Mucosa of stomach (tissue), 1 donor: ENCODE results near the gene ARPC4.
"Not testable (repeated sequence)": the region's sequence is repeated elsewhere in the genome, so short reads cannot be mapped to it uniquely, and the experiment has no call there.

Source experiments
- H3K27me3 ChIP-seq: one replicate; pipeline ENCODE4 v1.7.0; 2013; ENCODE audit warnings: mild to moderate bottlenecking, low read length; ENCODE audit not compliant: control insufficient read depth, insufficient read depth
- H3K36me3 ChIP-seq: one replicate; pipeline ENCODE4 v1.7.0; 2013; ENCODE audit warnings: low read length; ENCODE audit not compliant: control insufficient read depth, insufficient read depth
- H3K4me1 ChIP-seq: one replicate; pipeline ENCODE4 v1.7.0; 2013; ENCODE audit warnings: mild to moderate bottlenecking, low read length; ENCODE audit not compliant: control insufficient read depth, insufficient read depth
- H3K4me3 ChIP-seq: one replicate; pipeline ENCODE4 v1.7.0; 2013; ENCODE audit warnings: low read length
- H3K9ac ChIP-seq: one replicate; pipeline ENCODE4 v1.7.0; 2013; ENCODE audit warnings: mild to moderate bottlenecking, low read length, moderate library complexity
- H3K9me3 ChIP-seq: one replicate; pipeline ENCODE4 v1.7.0; 2013; ENCODE audit warnings: mild to moderate bottlenecking, low read length, moderate library complexity; ENCODE audit not compliant: control insufficient read depth
- donor health status: Pancreatic carcinoma.

The ARPC4 gene

DNA sequence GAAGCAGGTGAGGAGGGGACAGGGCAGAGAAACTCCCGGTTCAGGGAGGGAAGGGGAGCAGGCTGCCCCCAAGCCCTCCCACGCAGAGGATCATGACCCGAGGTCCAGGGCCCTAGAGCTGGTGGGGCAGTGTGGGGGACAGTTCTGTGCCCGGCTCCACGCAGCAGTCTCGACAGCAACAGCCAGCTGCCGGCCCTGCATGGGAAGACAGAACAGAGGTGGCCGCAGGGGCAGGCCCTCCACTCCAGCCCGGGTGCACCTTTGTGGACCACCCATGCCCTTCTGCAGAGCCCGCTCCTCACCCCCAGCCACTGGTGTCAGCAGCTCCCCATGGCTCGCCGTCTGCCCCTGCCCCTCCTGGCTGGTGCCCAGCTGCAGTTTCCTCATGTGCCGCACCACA is 35.5 kb upstream of the ARPC4 start:
- no peaks in the 10 kb centered on the region for H3K27me3 ChIP-seq
- H3K9ac ChIP-seq, result no peak overlapping the region
- no peak overlapping the region for H3K4me3 ChIP-seq
- peaks cover 5% of the 10 kb centered on the region for H3K4me1 ChIP-seq
- H3K9me3 ChIP-seq, result no peaks in the 10 kb centered on the region
- peaks cover 3% of the 10 kb centered on the region for H3K36me3 ChIP-seq

DNA sequence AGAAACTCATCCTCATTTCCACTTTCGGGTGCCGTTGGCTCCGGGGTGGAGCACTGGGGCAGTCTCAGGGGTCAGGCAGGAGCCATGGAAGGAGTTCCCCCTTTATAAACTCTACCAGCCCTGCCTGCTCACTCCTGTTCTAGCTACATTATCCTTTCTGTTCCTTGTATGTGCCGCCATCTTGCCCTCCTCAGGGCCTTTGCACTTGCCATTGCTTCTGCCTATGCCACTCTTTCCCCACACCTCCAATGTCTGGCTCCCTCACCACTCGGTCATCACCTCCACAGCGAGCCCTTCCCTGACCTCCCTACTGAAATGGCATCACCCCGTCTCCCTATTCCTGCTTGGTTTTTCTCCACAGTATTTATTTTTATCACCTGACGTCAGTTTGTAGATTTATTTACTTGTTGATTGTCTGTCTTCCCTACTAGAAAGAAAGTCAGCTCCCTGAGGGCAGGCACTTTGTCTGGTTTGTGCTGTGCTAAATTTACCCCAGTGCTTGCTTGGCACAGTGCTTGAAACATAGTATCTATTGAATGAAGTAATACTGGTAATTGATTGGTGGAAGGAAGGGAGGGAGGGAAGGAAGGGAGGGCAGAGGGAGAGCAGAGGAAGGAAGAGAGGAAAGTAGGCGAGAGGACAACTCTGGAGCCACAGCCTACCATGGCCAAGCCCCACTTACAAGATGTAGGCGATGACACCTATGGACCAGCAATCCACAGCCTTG is 31.9 kb upstream of the ARPC4 start:
- peaks cover 3% of the 10 kb centered on the region for H3K36me3 ChIP-seq
- H3K9ac ChIP-seq, result no peak overlapping the region
- no peak overlapping the region for H3K4me3 ChIP-seq
- H3K4me1 ChIP-seq, result no peaks in the 10 kb centered on the region
- no peaks in the 10 kb centered on the region for H3K27me3 ChIP-seq
- no peaks in the 10 kb centered on the region for H3K9me3 ChIP-seq

DNA sequence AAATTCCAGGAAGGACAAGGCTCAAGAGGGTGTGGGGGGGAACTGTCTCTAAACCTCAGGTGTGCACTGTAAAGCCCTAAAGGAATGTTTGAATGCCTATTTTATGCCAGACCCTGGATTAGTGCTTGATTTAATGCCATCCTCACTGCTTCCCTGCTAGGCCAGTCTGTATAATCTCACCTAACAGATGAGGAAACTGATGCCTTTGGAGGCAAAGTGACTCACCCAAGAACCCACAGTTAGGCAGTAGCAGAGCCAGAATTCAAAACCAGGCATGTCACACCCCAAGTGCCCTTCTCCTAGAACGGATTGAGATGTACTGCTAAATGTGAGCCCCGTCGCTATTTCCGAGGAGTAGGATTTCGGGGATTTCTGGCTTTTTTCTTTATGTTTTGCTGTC is 31.0 kb upstream of the ARPC4 start:
- Histone ChIP-seq H3K27me3 (no peaks in the 10 kb centered on the region), H3K9me3 (no peaks in the 10 kb centered on the region), H3K36me3 (peaks cover 3% of the 10 kb centered on the region), H3K9ac (no peak overlapping the region), H3K4me1 (peaks cover 1% of the 10 kb centered on the region), H3K4me3 (no peak overlapping the region)

DNA sequence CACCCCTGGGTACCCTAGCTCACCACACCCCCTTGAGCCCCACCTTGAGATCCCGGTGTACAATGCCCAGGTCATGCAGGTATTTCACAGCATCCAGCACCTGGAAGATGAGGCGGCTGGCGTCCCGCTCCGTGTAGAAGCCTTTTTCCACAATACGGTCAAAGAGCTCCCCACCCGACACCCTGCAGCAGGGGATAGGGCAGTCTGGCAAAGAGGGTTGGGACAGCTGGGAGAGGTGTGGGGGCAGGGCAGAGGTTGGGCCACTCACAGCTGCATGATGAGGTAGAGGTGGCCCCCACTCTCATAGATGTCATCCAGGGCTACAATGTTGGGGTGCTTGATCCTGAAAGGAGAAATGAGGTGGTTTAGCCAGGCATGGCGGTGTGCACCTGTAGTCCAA is 30.0 kb upstream of the ARPC4 start:
- Histone ChIP-seq H3K27me3 (no peaks in the 10 kb centered on the region), H3K9ac (no peak overlapping the region), H3K36me3 (peaks cover 3% of the 10 kb centered on the region), H3K9me3 (no peaks in the 10 kb centered on the region), H3K4me1 (peaks cover 9% of the 10 kb centered on the region), H3K4me3 (no peak overlapping the region)

DNA sequence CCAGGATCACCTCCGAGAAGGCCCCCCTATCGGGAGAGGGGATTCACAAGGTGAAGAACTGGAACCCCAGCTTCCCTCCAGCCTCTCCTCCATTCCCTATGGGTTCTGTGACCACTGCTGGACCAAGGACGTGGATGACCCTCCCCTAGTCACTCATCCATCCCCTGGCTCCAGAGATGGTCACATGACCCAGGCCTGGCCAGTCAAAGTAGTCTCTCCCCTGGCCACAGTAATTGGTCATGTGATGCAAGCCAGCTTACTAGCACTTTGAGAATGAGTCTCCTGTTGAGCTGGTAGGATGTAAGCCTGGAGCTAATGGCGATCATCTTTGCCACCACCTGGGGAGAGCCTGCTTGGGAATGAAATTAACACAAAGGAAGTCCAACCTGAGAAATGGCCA is 27.0 kb upstream of the ARPC4 start:
- H3K9me3 ChIP-seq, result no peaks in the 10 kb centered on the region
- H3K36me3 ChIP-seq, result no peaks in the 10 kb centered on the region
- no peak overlapping the region for H3K4me3 ChIP-seq
- H3K4me1 ChIP-seq, result peaks cover 36% of the 10 kb centered on the region
- H3K9ac ChIP-seq, result no peak overlapping the region
- no peaks in the 10 kb centered on the region for H3K27me3 ChIP-seq

DNA sequence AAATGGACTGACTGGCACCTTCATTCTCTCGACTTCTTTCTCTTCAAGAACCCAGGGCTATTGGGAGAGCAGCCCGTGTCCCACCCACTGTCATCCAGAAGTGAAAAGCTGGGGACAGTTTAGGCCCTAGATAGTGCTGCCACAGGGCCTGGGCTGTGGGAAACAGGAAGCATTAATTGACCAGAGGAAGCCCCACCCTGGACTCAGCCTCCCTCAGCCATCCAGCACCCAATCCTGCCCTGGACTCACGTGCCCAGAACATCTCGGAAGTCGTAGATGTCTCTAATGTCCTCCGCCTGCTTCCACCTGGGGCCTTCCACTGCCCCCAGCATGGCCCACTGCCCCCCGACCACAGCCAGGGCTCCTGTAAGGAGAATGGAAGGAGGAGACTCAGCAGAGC is 25.5 kb upstream of the ARPC4 start:
- peaks cover 36% of the 10 kb centered on the region for H3K4me1 ChIP-seq
- H3K4me3 ChIP-seq, result no peak overlapping the region
- H3K9ac ChIP-seq, result no peak overlapping the region
- no peaks in the 10 kb centered on the region for H3K27me3 ChIP-seq
- H3K36me3 ChIP-seq, result no peaks in the 10 kb centered on the region
- H3K9me3 ChIP-seq, result no peaks in the 10 kb centered on the region

DNA sequence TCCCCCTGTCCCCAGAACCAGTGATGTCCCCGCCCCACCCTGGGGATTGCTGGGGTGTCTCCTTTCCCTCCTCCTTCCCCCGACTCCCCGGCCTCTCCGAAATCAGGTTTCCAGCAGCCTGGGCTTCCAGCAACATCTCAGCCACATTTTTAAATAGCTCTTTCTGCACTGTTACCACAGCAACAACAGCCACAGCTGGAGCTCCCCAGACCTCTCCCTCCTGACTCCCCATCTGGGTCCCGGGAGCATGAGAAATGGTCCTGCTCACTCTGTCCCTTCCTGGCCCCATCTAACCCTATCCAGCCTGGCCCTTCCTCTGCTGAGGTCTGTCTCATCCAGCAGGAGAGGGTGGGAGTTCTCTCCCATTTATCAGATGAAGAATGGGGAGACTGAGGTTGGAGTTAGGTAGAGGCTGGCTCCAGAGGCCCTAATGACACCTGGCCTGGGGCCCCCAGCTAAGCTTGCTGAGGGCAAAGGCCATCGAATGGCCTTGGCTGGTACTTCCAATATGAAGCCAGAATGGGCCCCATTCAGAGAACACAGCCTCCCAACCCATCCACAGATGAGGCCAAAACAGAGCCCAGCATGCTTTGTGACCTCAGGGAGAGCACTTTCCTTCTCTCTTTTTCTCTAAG is 24.6 kb upstream of the ARPC4 start:
- no peaks in the 10 kb centered on the region for H3K9me3 ChIP-seq
- no peak overlapping the region for H3K9ac ChIP-seq
- peaks cover 36% of the 10 kb centered on the region for H3K4me1 ChIP-seq
- no peaks in the 10 kb centered on the region for H3K36me3 ChIP-seq
- H3K27me3 ChIP-seq, result no peaks in the 10 kb centered on the region
- no peak overlapping the region for H3K4me3 ChIP-seq

DNA sequence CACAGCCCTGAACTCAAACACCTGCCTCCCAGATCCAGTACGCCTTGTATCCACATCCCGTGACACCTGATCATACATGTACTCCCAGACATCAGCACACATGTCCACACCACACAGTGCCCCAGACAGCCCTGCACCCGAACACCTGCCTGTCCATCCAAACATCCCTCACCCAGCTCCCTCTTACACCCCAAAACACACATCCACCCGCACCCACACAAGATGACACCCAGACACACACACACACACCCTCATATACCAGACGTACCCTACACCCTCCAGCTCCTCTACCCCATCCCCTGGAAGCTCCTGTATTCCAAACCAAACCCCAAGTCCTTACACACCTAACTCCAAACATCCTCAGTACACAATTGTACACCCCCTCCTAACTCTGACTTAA is 23.9 kb upstream of the ARPC4 start:
- Histone ChIP-seq H3K4me1 (peaks cover 36% of the 10 kb centered on the region), H3K4me3 (peak overlapping the region; percentile 87), H3K9ac (peak overlapping the region; percentile 81), H3K9me3 (no peaks in the 10 kb centered on the region), H3K27me3 (no peaks in the 10 kb centered on the region), H3K36me3 (no peaks in the 10 kb centered on the region)

DNA sequence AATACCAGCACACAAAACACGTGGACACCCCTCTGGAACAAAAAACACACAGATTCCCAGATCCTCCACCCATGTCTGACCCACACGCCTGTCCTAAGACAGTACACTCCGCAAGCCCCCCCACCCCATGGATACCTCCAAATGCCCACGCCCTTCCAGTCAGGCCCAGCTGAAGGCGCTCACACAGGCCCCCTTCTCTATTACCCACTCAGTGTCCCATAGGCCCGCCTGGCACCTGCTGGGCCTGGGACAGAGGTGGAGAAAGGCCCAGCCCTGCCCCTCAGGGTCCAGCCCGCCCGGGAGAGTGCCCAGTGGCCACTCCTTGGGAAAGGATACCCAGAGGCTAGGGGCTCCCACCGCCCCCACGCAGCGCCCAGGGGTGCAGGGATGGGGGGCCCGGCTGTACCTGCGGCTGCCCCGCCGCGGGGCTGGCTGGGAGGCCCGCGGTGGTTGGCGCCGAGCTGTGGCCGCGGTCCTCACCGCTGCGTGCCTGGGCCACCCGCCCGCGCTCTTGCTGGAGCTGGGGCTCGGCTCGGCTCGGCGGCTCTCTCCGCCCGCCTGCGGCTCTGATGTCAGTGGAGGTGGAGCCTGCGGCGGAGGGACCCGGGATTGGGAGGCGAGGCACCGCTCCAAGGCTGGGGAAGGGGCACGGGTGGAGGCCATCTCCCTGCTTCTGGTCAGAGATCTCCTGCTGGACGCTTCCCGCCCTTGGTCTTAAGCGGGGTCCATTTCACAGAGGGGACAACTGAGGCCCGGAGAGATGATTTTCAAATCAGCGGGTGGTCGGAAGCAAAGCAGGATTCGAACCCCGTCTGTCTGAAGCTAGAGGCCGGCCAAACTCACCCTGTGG is 23.2 kb upstream of the ARPC4 start, which contains the start of gene CAMK1:
CAMK1 (minus strand) TSS at position 522 of the 850 bp plus-strand sequence. CDS start 2,198 bp downstream, outside the sequence.
- no peaks in the 10 kb centered on the region for H3K27me3 ChIP-seq
- H3K9me3 ChIP-seq, result no peaks in the 10 kb centered on the region
- H3K4me1 ChIP-seq, result peaks cover 36% of the 10 kb centered on the region
- no peaks in the 10 kb centered on the region for H3K36me3 ChIP-seq
- peak within 1 kb of the TSS; percentile 81 for H3K9ac ChIP-seq
- peak within 1 kb of the TSS; percentile 87 for H3K4me3 ChIP-seq

DNA sequence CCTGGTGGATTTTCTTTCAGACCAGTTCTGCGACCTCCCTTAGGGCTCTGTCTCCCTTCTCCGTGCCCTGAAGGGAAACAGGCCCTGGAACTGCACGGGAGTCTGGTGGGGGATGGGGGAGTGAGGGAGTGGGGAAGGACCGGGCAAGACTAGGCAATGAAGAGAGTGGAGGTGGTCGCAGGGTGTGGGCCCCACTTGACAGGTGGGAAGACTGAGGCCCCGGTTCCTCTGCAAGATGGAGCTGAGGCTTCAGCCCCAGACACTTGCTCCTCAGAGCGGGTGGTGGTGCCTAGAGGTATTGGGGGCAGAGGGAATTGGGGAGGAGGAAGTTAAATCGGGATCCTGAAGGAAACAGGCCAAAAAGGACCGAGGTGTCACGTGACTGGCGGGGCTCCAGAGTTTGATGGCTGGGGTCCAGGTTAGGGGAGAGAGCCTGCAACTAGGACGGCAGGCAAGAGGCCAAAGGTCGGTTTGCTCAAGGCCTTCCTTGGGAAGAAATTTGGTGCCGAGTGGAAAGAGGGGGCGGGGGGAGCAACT is 22.5 kb upstream of the ARPC4 start:
- H3K9ac ChIP-seq, result peak overlapping the region; percentile 81
- peaks cover 36% of the 10 kb centered on the region for H3K4me1 ChIP-seq
- H3K36me3 ChIP-seq, result no peaks in the 10 kb centered on the region
- H3K27me3 ChIP-seq, result no peaks in the 10 kb centered on the region
- H3K9me3 ChIP-seq, result no peaks in the 10 kb centered on the region
- H3K4me3 ChIP-seq, result peak overlapping the region; percentile 87

DNA sequence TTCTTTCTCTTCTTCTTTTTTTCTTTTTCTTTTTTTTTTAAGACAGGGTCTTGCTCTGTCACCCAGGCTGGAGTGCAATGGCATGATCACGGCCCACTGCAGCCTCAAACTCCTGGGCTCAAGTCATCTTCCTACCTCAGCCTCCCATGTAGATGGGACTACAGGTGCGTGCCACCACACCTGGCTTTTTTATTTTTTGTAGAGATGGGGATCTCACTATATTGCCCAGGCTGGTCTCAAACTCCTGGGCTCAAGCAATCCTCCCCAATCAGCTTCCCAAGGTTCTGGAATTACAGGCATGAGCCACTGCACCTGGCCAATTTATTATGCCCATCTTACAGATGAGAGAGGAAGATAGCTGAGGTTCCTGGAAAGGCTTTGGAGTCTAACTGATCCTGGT is 21.9 kb upstream of the ARPC4 start:
- H3K9me3 ChIP-seq, H3K27me3 ChIP-seq, H3K4me3 ChIP-seq, H3K36me3 ChIP-seq, H3K9ac ChIP-seq: not testable (repeated sequence)
- H3K4me1 ChIP-seq, result peaks cover 36% of the 10 kb centered on the region
